GM19395 (cell line): ENCODE data around the gene GPRASP1.

ENCODE experiments used
- ATAC-seq: cut with Tn5 transposase; IDR thresholded peaks from one replicate; pipeline ENCODE4 v1.9.1; 2021; ENCODE audit warnings: mild to moderate bottlenecking, moderate library complexity; ENCODE audit not compliant: unreplicated experiment

GPRASP1 gene

GRCh38 chrX:102697494-102697893 is 46.2 kb downstream of the GPRASP1 start:
- no peak for ATAC-seq
